ENCODE results near the gene ARID3A. TPM values are rescaled to one million over a fixed set of nuclear protein-coding genes. Genes with fewer than 3 reads are reported as not detected.
A peak's percentile ranks its signal among the peaks of the same experiment; 100 is the strongest.

ARID3A gene
- total RNA-seq, 2 donors from 2014 or later, result 31.7 to 34.0 TPM

DNA sequence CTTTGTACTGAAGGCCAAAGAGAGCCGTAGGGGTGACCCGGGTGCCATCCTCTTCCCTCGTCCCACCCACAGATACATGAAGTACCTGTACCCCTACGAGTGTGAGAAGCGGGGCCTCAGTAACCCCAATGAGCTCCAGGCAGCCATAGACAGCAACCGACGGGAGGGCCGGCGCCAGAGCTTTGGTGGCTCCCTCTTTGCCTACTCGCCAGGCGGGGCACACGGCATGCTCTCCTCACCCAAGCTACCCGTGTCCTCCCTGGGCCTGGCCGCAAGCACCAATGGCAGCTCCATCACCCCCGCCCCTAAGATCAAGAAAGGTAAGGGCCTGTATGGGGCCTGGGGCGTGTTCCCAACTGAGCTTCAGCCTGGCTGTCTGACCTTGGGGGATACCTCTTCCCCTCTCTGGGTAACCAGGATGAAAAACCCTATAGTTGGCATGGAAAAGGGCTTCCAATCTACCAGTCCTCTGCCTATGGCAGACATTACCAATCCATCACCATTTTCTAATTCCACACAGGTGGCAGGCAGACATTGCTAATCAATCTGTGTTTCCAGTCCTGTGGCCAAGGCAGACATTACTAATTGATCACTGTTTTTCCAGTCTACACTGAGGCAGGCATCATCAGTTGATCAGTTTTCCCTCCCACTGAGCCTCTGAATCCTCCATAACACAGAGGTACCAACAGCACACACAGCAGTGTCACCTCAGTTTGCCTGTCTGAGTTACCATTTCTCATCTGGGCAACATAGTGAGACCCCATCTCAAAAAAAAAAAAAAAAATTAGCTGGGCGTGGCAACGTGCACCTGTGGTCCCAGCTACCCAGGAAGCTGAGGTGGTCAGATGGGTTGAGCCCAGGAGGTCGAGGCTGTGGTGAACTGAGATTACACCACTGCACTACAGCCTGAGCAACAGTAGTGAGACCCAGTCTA, 39.2 kb downstream of the ARID3A start:
- ATAC-seq (replicated peaks in 1 of 2) (no peak), DNase-seq (no peak)
- Mint-ChIP-seq H3K36me3 (ENCODE audit: insufficient read depth in 2 of 2) (peaks cover 5 to 17% of the 10 kb centered on the region in 2 donors), H3K27ac (no peak overlapping the region), H3K4me1 (ENCODE audit: low read depth) (no peaks in the 10 kb centered on the region), H3K9me3 (peaks cover 2% of the 10 kb centered on the region in 2 donors), H3K4me3 (no peak overlapping the region), H3K27me3 (ENCODE audit: low read depth) (no peaks in the 10 kb centered on the region)

DNA sequence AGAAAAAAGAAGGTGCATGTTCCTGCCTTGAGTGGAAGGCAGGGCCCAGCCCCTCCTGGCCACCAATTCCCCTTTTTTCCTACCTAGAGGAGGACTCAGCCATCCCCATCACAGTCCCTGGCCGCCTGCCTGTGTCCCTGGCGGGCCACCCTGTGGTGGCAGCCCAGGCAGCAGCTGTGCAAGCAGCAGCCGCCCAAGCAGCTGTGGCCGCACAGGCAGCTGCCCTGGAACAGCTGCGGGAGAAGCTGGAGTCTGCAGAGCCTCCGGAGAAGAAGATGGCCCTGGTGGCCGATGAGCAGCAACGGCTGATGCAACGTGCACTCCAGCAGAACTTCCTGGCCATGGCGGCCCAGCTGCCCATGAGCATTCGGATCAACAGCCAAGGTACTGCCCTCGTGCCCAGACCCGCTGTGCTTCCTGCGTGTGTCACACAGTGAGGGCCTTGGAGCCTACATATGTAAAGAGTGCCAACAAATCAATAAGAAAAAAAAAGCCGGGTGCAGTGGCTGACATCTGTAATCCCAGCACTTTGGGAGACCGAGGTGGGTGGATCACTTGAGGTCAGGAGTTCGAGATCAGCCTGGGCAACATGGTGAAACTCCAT, 40.8 kb downstream of the ARID3A start:
- Mint-ChIP-seq H3K27me3 (ENCODE audit: low read depth) (no peaks in the 10 kb centered on the region), H3K4me1 (ENCODE audit: low read depth) (no peaks in the 10 kb centered on the region), H3K9me3 (peaks cover 2 to 4% of the 10 kb centered on the region in 2 donors), H3K4me3 (no peak overlapping the region), H3K36me3 (ENCODE audit: insufficient read depth in 2 of 2) (peaks cover 10 to 27% of the 10 kb centered on the region in 2 donors), H3K27ac (no peak overlapping the region)
- ATAC-seq (replicated peaks in 1 of 2) (no peak), DNase-seq (no peak)

DNA sequence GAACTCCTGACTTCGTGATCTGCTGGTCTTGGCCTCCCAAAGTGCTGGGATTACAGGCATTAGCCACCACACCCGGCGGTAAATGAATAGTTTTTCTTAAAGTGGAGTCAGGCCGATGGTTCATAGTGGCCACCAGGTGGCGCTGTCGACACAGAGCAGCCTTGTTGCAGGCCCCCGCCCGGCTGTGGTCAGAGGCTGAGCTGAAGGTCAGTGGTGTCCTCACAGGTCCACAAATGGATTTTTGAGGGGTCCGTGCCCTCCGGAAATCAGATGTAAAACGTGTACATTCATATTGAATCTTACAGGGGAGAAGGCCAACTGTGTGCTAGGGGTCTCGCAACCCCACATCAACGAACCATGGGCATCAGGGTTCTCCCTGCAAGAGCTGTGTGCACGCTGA, 44.9 kb downstream of the ARID3A start:
- H3K4me3 Mint-ChIP-seq, result no peak overlapping the region
- ATAC-seq (replicated peaks in 1 of 2) (no peak), DNase-seq (no peak)
- H3K9me3 Mint-ChIP-seq, result peaks cover 0 to 2% of the 10 kb centered on the region in 2 donors
- H3K36me3 Mint-ChIP-seq (ENCODE audit: insufficient read depth in 2 of 2), result peaks cover 5 to 25% of the 10 kb centered on the region in 2 donors
- no peaks in the 10 kb centered on the region for H3K4me1 Mint-ChIP-seq (ENCODE audit: low read depth)
- H3K27ac Mint-ChIP-seq, result peak overlapping the region; percentile 85
- no peaks in the 10 kb centered on the region for H3K27me3 Mint-ChIP-seq (ENCODE audit: low read depth)

DNA sequence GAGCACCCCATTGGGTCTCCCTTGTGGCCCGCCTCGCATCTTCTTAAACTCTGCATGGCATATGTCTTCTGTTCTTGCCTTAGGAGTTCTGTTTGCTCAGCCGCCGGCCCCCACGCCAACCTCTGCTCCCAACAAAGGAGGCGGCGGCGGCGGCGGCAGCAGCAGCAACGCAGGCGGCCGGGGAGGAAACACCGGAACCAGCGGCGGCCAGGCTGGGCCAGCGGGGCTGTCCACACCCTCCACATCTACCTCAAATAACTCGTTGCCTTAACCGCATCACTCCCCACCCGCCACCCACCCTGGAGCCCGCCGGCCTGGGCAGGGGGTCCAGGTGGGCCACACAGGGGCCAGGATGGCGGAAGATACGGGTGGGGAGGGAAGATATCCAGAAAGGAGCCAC, 46.0 kb downstream of the ARID3A start:
- Mint-ChIP-seq H3K9me3 (peaks cover 0 to 2% of the 10 kb centered on the region in 2 donors), H3K27me3 (ENCODE audit: low read depth) (no peaks in the 10 kb centered on the region), H3K4me3 (no peak overlapping the region), H3K27ac (no peak overlapping the region), H3K36me3 (ENCODE audit: insufficient read depth in 2 of 2) (peaks cover 5 to 20% of the 10 kb centered on the region in 2 donors), H3K4me1 (ENCODE audit: low read depth) (no peaks in the 10 kb centered on the region)
- ATAC-seq (replicated peaks in 1 of 2) (no peak), DNase-seq (no peak)

DNA sequence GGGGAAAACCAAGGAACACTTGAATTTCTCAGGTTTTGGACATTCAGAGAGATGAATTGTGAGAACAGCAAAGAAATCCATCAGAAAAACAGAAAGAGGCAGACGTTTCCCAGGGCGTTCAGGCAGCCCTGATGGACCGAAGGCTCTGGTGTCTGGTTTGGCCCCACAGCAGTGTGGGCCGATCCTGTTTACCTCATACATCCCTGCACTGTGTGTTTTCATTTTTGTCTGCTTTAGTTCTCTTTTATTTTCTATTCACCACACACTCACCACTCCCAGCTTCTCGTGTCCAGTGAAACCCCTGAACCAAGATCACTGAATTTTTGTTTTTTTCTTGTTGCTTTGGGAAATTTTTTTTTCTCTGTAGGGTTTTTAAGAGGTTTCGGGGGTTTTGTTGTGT, 46.4 kb downstream of the ARID3A start:
- no peak for ATAC-seq (replicated peaks in 1 of 2)
- Mint-ChIP-seq H3K9me3 (peaks cover 0 to 2% of the 10 kb centered on the region in 2 donors), H3K27ac (no peak overlapping the region), H3K27me3 (ENCODE audit: low read depth) (no peaks in the 10 kb centered on the region), H3K4me1 (ENCODE audit: low read depth) (no peaks in the 10 kb centered on the region), H3K4me3 (no peak overlapping the region), H3K36me3 (ENCODE audit: insufficient read depth in 2 of 2) (peaks cover 5 to 19% of the 10 kb centered on the region in 2 donors)
- no peak for DNase-seq

DNA sequence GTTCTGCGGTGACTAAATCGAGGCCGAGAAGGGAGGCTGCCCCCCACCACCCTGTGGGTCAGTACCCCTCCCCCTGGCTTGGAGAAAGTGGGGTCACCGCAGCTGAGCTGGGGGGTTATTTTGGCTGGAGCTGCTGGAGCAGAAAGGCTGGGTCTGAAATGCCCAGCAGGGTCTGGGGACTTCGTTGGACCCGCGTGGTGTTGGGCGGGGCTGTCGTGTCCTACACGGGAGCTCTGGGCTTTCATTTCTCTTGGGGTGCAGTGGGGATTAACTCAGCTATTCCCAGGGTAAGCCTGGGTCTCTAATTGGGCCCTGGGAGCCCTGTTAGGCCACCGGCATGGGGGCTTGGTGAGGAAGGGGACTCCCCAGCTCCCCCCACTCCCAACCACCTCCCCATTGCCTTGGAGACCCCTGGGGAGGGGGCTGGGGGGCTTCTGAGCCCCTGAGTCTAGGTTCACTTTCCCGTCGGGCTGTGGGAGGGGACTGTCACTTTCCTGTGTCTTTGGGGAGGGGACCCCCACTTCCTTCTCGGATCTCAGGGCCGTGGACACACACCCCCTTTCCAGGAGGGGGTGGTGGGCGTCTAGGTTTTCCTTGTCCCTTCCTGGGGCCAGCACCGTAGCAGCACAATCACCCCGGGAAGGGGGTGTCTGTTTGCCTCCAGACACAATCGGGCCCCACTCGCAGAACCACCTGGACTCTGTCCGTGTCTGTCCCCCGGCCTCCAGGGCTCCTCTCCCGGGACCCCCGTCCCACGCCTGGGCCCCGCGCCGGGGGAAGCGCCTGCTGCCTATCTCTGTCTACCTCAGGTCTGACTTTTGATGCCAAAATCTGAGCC, 48.1 kb downstream of the ARID3A start:
- Mint-ChIP-seq H3K27ac (no peak overlapping the region), H3K9me3 (peaks cover 0 to 2% of the 10 kb centered on the region in 2 donors), H3K36me3 (ENCODE audit: insufficient read depth in 2 of 2) (peaks cover 5 to 15% of the 10 kb centered on the region in 2 donors), H3K4me3 (no peak overlapping the region), H3K4me1 (ENCODE audit: low read depth) (no peaks in the 10 kb centered on the region), H3K27me3 (ENCODE audit: low read depth) (no peaks in the 10 kb centered on the region)
- DNase-seq (no peak), ATAC-seq (replicated peaks in 1 of 2) (no peak)

DNA sequence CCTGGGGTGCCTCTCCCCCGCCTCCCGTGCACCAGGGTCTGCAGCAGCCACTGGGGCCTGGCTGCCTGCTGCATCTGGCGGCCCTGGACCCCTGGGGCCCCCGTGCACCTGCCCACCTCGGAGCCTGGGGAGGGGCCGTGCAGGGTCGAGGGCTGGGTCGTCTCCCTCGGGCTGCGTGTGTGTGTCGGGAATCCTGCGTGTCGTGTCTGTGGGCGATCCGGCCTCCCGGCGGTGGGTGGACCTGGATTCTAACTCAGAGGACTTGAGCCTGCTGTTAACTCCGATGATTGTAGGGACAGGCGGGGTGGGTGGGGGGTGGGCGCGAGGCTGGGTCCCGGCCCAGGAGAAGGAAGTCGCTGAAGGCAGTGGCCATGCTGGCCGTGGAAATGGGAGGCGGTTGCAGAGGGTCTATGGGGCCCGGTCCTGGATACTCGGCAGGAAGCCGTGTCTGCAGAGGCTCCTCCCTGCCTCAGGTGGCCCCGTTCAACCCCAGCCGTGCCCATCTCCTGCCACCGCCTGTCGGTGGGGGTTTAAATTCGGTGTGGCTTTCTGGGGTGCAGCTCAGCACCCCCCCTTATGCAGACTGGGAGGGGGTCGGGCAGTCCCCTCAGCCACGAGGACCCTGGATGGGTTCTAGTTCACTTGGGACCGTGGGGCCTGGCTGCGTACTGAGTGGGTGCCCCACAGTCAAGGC, 48.9 kb downstream of the ARID3A start:
- Mint-ChIP-seq H3K4me1 (ENCODE audit: low read depth) (no peaks in the 10 kb centered on the region), H3K9me3 (peaks cover 0 to 2% of the 10 kb centered on the region in 2 donors), H3K27me3 (ENCODE audit: low read depth) (no peaks in the 10 kb centered on the region), H3K4me3 (no peak overlapping the region), H3K27ac (no peak overlapping the region), H3K36me3 (ENCODE audit: insufficient read depth in 2 of 2) (peaks cover 5 to 15% of the 10 kb centered on the region in 2 donors)
- DNase-seq (no peak), ATAC-seq (replicated peaks in 1 of 2) (no peak)

DNA sequence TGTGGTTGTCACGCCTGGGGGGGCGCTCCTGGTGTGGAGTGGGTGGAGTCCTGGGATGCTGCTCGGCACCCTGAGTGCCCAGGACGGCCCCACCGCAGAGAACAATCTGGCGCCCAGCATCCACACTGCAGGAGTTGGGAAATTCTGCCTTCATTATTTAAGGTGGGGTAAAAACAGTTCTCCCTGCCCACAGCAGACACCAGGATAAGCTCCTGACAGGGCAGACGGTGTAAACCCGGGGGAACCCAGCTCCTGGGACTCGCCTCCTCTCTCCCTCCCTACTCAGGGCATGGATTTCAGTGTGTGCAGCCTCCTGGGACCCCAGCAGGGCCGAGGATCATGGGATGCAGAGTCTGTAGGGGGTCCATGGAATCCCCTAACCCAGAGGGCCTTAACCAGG, 50.6 kb downstream of the ARID3A start:
- Mint-ChIP-seq H3K27me3 (ENCODE audit: low read depth) (no peaks in the 10 kb centered on the region), H3K4me3 (no peak overlapping the region), H3K4me1 (ENCODE audit: low read depth) (no peaks in the 10 kb centered on the region), H3K27ac (no peak overlapping the region), H3K9me3 (no peaks in the 10 kb centered on the region), H3K36me3 (ENCODE audit: insufficient read depth in 2 of 2) (peaks cover 0 to 5% of the 10 kb centered on the region in 2 donors)
- ATAC-seq (replicated peaks in 1 of 2) (no peak), DNase-seq (no peak)

DNA sequence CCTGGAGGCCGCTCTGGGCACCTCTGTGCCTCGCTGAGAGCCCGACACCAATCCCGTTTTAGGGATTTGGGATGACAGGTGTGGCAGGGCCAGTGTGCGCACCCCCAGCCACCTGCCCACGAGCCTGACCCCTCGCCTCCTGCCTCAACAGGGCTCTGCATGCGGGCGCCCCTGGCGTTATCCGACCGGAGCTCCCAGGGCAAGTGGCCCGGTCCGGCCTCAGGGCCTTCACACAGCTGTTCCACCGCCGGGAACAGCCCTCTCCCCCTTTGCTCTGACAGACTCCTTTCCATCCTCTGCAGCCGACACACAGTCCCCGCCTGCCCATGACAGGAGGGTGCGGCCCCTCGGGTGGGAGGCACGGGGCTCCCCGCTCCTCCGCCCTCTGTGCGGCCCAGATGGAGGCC, 51.2 kb downstream of the ARID3A start:
- DNase-seq, result no peak
- Mint-ChIP-seq H3K27ac (no peak overlapping the region), H3K4me1 (ENCODE audit: low read depth) (no peaks in the 10 kb centered on the region), H3K9me3 (no peaks in the 10 kb centered on the region), H3K27me3 (ENCODE audit: low read depth) (no peaks in the 10 kb centered on the region), H3K36me3 (ENCODE audit: insufficient read depth in 2 of 2) (peaks cover 0 to 3% of the 10 kb centered on the region in 2 donors), H3K4me3 (no peak overlapping the region)
- ATAC-seq (replicated peaks in 1 of 2), result no peak

DNA sequence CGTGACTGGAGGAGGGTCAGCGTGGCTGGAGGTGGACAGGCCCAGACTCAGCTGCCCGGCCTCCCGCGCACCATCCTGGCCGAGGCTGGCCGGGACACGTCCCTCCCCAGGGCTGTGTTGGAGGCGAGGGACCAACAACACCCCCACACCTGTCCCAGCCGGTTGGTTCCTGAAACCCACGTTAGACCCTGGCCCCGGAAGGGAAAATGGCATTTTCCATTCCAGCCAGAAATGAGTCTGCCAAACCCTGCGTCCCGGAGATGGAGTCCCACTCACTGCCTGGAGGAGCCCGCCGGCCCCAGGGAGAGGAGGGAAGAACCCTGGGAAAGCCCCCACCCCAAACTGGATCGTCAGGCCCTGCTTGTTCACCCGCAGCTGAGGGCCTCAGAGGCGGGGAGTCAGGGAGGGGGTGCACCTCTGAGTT, 53.5 kb downstream of the ARID3A start:
- H3K4me1 Mint-ChIP-seq (ENCODE audit: low read depth), result no peaks in the 10 kb centered on the region
- no peak overlapping the region for H3K4me3 Mint-ChIP-seq
- no peak overlapping the region for H3K27ac Mint-ChIP-seq
- ATAC-seq (replicated peaks in 1 of 2) (no peak), DNase-seq (no peak)
- no peaks in the 10 kb centered on the region for H3K9me3 Mint-ChIP-seq
- peaks cover 1 to 2% of the 10 kb centered on the region in 2 donors for H3K36me3 Mint-ChIP-seq (ENCODE audit: insufficient read depth in 2 of 2)
- H3K27me3 Mint-ChIP-seq (ENCODE audit: low read depth), result no peaks in the 10 kb centered on the region

DNA sequence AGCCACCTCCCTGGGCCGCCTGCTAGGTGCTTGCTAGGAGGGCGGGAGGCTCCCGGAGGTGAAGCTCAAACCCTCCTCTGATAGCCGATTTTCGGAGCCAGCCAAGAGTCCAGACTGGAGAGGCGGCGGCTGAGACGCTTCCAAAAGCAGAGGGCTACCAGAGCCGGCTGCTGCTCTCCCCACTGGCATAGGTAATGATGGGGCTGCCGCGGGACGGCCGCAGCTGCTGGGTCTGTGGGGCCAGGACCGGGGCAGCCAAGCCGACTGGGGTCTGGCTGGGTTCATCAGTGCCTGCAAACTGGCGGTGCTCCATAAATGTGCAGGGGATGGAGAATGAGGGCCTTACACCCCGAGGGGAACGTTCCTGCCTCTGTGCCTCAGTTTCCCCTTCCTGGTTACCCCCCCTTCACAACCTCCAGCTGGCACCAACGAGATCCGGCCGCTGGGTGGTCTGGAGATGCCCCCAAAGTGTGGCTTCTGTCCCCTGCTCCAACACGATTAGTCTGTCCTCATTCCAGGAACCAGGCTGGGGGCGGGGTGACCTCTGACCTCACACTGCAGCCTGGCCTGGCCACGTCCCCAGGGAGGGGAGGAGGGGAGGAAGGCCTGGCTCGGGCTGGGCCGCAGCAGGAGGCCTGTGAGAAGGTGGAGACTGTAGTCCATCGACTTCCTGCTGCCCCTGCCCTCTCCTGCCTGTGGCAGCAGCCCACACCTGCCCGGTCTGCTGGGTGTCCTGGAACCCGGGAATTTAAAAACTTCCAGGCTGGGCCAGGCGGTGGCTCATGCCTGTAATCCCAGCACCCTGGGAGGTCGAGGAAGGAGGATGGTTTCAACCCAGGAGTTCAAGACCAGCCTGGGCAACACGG, 54.5 kb downstream of the ARID3A start:
- no peaks in the 10 kb centered on the region for H3K9me3 Mint-ChIP-seq
- DNase-seq, result no peak
- no peak overlapping the region for H3K4me3 Mint-ChIP-seq
- peaks cover 7% of the 10 kb centered on the region for H3K4me1 Mint-ChIP-seq (ENCODE audit: low read depth)
- no peak for ATAC-seq (replicated peaks in 1 of 2)
- H3K27ac Mint-ChIP-seq, result no peak overlapping the region
- no peaks in the 10 kb centered on the region for H3K27me3 Mint-ChIP-seq (ENCODE audit: low read depth)
- peaks cover 2 to 3% of the 10 kb centered on the region in 2 donors for H3K36me3 Mint-ChIP-seq (ENCODE audit: insufficient read depth in 2 of 2)

Measured in activated T-cell treated with anti-CD3 and anti-CD28 coated beads, Interleukin-2, amount 50 U/mL, for 72 hours (primary cell).